ENCODE data around the gene RNF11. TPM values are rescaled to one million over a fixed set of nuclear protein-coding genes. Genes with fewer than 3 reads are reported as not detected.
A peak's percentile ranks its signal among the peaks of the same experiment; 100 is the strongest.

RNF11 gene
- total RNA-seq, 4 donors from 2014 or later, result 77.6 to 86.5 (median 85.3) TPM

DNA sequence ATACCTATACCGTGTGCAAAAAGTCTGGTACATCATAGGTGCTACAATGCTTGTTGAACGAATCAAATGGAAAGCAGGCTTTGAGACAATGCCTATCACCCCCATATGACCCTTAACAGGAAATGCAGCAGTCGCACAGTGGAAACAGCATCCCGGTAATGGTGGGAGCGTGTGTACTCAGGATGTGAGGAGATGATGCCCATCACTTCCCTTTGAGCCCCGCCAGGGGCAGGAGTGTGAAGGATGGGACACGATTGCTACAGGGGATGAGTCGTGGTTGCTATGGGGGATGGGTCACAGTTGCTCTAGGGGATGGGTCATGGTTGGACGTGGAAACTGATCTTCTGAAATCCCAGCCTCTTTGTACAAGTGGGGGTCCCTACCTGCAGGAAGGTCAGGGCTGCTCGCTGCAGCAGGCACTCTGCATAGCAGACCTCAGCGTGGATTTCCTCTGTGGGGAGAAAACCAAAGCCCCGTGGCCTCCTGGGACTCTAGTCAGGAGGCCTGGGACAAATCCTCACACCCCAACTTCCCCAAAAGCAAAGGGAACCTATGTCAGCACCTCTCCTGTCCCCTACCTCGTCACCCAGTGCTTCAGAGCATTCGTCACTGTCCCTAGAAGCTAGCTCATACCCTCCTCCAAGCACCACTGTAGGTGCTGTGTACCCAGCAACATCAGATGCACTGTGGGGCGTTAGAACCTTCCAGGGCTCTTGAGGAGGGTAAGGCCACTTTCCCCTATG lies 75.0 kb downstream of the RNF11 start:
- intact Hi-C loops (cut with DNase I; ENCODE audit: low total_unique reads) (no loop called here), in situ Hi-C loops (cut with MboI; ENCODE audit: low sequenced_read_pairs in 4 of 4) (no loop called here)
- Histone ChIP-seq H3K27me3 (no peaks in the 10 kb centered on the region), H3K4me1 (no peaks in the 10 kb centered on the region), H3K27ac (no peak overlapping the region), H3K9me3 (no peaks in the 10 kb centered on the region), H3K36me3 (no peaks in the 10 kb centered on the region), H3K4me3 (no peak overlapping the region)
- TF ChIP-seq CTCF (IDR thresholded peaks at IDR 0.05 in 4 of 5, conservative IDR thresholded peaks at IDR 0.05 in 1 of 5), result no peak
- TF ChIP-seq POLR2A (IDR thresholded peaks at IDR 0.05), result no peak
- DNase-seq (no peak), ATAC-seq (no peak)

DNA sequence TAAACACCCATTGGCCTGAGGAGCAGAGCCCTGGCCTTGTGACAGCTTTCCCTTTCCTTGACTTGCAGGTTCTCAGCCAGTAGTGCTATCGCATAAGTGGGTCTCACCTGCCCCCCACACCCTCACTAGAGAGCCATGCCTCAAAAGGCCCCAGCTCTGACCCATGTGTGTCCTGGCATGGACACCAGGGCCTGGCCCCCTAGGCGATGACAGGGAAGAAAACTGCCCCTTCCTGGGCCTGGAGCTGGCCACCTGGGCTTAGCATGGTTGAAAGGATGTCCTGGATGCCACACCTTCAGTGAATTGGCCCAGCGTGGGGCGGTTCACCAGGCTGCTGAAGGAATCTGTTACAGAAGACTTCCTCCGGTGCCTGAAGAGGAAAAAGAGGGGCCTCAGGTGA lies 75.8 kb downstream of the RNF11 start:
- ATAC-seq (no peak), DNase-seq (no peak)
- in situ Hi-C loops (cut with MboI; ENCODE audit: low sequenced_read_pairs in 4 of 4), result no loop called here
- TF ChIP-seq POLR2A (IDR thresholded peaks at IDR 0.05) (no peak), CTCF (IDR thresholded peaks at IDR 0.05 in 4 of 5, conservative IDR thresholded peaks at IDR 0.05 in 1 of 5) (no peak)
- no peaks in the 10 kb centered on the region for H3K36me3 ChIP-seq
- H3K9me3 ChIP-seq, result no peaks in the 10 kb centered on the region
- no peak overlapping the region for H3K4me3 ChIP-seq
- no peaks in the 10 kb centered on the region for H3K27me3 ChIP-seq
- no peaks in the 10 kb centered on the region for H3K4me1 ChIP-seq
- H3K27ac ChIP-seq, result no peak overlapping the region
- intact Hi-C loops (cut with DNase I; ENCODE audit: low total_unique reads), result no loop called here

DNA sequence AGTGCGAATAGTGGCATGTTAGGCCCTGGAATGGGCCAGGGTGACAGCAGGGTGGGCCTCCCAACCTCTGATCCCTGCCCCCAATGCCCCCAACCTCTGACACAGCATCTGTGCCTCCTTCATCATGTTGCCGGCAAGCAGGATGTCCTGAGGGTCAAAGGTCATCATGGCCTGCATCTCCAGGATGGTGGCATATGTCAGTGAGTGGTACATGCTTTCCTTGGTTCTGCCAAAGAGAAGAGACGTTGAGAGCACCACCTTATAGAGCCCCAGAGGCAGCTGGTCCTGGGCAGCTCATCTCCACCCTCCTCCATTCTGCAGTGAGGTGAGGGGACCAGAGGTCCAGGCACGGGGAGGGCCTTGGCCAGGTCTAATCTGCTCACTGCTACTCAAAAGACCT lies 76.6 kb downstream of the RNF11 start:
- H3K4me3 ChIP-seq, result no peak overlapping the region
- H3K27me3 ChIP-seq, result no peaks in the 10 kb centered on the region
- no peaks in the 10 kb centered on the region for H3K9me3 ChIP-seq
- intact Hi-C loops (cut with DNase I; ENCODE audit: low total_unique reads), result no loop called here
- H3K36me3 ChIP-seq, result no peaks in the 10 kb centered on the region
- ATAC-seq (no peak), DNase-seq (no peak)
- H3K4me1 ChIP-seq, result no peaks in the 10 kb centered on the region
- in situ Hi-C loops (cut with MboI; ENCODE audit: low sequenced_read_pairs in 4 of 4), result no loop called here
- TF ChIP-seq CTCF (IDR thresholded peaks at IDR 0.05 in 4 of 5, conservative IDR thresholded peaks at IDR 0.05 in 1 of 5), result no peak
- TF ChIP-seq POLR2A (IDR thresholded peaks at IDR 0.05), result no peak
- no peak overlapping the region for H3K27ac ChIP-seq

GRCh38 chr1:51313268-51313852 lies 77.3 kb downstream of the RNF11 start:
- no peak for DNase-seq
- ATAC-seq, result no peak
- in situ Hi-C loops (cut with MboI; ENCODE audit: low sequenced_read_pairs in 4 of 4) (no loop called here), intact Hi-C loops (cut with DNase I; ENCODE audit: low total_unique reads) (no loop called here)
- TF ChIP-seq CTCF (IDR thresholded peaks at IDR 0.05 in 4 of 5, conservative IDR thresholded peaks at IDR 0.05 in 1 of 5), result peak in 1 of 5 experiments; percentile 11
- no peak for TF ChIP-seq POLR2A (IDR thresholded peaks at IDR 0.05)
- no peak overlapping the region for H3K27ac ChIP-seq
- no peaks in the 10 kb centered on the region for H3K4me1 ChIP-seq
- no peaks in the 10 kb centered on the region for H3K9me3 ChIP-seq
- no peaks in the 10 kb centered on the region for H3K27me3 ChIP-seq
- H3K36me3 ChIP-seq, result no peaks in the 10 kb centered on the region
- no peak overlapping the region for H3K4me3 ChIP-seq

Measured in gastrocnemius medialis (tissue), 4 donors.